GM12878 (cell line): Measurements from ENCODE around the gene ZDHHC19. TPM values are rescaled to one million over a fixed set of nuclear protein-coding genes. Genes with fewer than 3 reads are reported as not detected.
A peak's percentile ranks its signal among the peaks of the same experiment; 100 is the strongest.

ENCODE experiments used
- BCL11A ChIP-seq: IDR thresholded peaks from 2 replicates; pipeline ENCODE4 v1.6.1; 2011; ENCODE audit warnings: low read depth, low read length
- FOXK2 ChIP-seq: fragments of 450-650 bp; IDR thresholded peaks from 2 replicates; pipeline ENCODE4 v1.6.1; 2017; ENCODE audit warnings: mild to moderate bottlenecking, moderate library complexity
- HDAC6 ChIP-seq: fragments of 200-600 bp; sonication (generic); IDR thresholded peaks from one replicate; pipeline ENCODE4 v1.8.0; 2017; ENCODE audit warnings: antibody characterized with exemption; ENCODE audit not compliant: unreplicated experiment
- HSF1 ChIP-seq: fragments of 150-350 bp; IDR thresholded peaks from 2 replicates; pipeline ENCODE4 v1.6.1; 2014; ENCODE audit warnings: mild to moderate bottlenecking, low read depth, low read length
- KDM1A ChIP-seq: fragments of 200-600 bp; sonication (generic); IDR thresholded peaks from 2 replicates; pipeline ENCODE4 v1.6.1; 2016; ENCODE audit warnings: borderline replicate concordance
- LARP7 ChIP-seq: fragments of 450-650 bp; IDR thresholded peaks from 2 replicates; pipeline ENCODE4 v1.6.1; 2017; ENCODE audit warnings: mild to moderate bottlenecking
- MTA3 ChIP-seq: IDR thresholded peaks from 2 replicates; pipeline ENCODE4 v1.6.1; 2012; ENCODE audit warnings: low read length, inconsistent platforms, borderline replicate concordance
- MYC ChIP-seq: IDR thresholded peaks from 2 replicates; pipeline ENCODE4 v1.6.1; 2011; ENCODE audit warnings: mild to moderate bottlenecking, low read length, moderate library complexity, inconsistent platforms; ENCODE audit not compliant: insufficient read depth, insufficient replicate concordance, insufficient read length, severe bottlenecking
- NR2C1 ChIP-seq: fragments of 450-650 bp; IDR thresholded peaks from 2 replicates; pipeline ENCODE4 v1.6.1; 2017; ENCODE audit warnings: antibody characterized with exemption, mild to moderate bottlenecking, moderate library complexity
- POU2F2 ChIP-seq: IDR thresholded peaks from 3 replicates; pipeline ENCODE4 v1.6.1; 2011; ENCODE audit warnings: low read depth, mild to moderate bottlenecking, low read length, borderline replicate concordance
- RB1 ChIP-seq: fragments of 450-650 bp; formaldehyde crosslinking; IDR thresholded peaks from 2 replicates; pipeline ENCODE4 v1.6.1; 2017; ENCODE audit warnings: mild to moderate bottlenecking, borderline replicate concordance
- RELA ChIP-seq: fragments of 450-650 bp; IDR thresholded peaks from 2 replicates; pipeline ENCODE4 v1.8.0; 2014; ENCODE audit warnings: borderline replicate concordance; ENCODE audit not compliant: partially characterized antibody
- RUNX3 ChIP-seq: IDR thresholded peaks from 2 replicates; pipeline ENCODE4 v1.6.1; 2012; ENCODE audit warnings: low read length, inconsistent platforms
- STAT1 ChIP-seq: fragments of 450-650 bp; conservative IDR thresholded peaks from 2 replicates; pipeline ENCODE4 v1.6.1; 2014; ENCODE audit warnings: antibody characterized with exemption, mild to moderate bottlenecking
- SUZ12 ChIP-seq: fragments of 200-600 bp; sonication (generic); IDR thresholded peaks from one replicate; pipeline ENCODE4 v1.6.1; 2018; ENCODE audit warnings: antibody characterized with exemption, mild to moderate bottlenecking; ENCODE audit not compliant: unreplicated experiment
- TCF12 ChIP-seq: IDR thresholded peaks from 2 replicates; pipeline ENCODE4 v1.6.1; 2011; ENCODE audit warnings: low read depth, mild to moderate bottlenecking, low read length
- USF2 ChIP-seq: IDR thresholded peaks from 2 replicates; pipeline ENCODE4 v1.6.1; 2011; ENCODE audit warnings: low read depth, low read length, improper control_type of control experiment, borderline replicate concordance
- ZBTB40 ChIP-seq: fragments of 450-650 bp; IDR thresholded peaks from 2 replicates; pipeline ENCODE4 v1.6.1; 2016; ENCODE audit warnings: mild to moderate bottlenecking, moderate library complexity, borderline replicate concordance
- ZNF217 ChIP-seq: fragments of 450-650 bp; IDR thresholded peaks from 2 replicates; pipeline ENCODE4 v1.6.1; 2017; ENCODE audit warnings: antibody characterized with exemption, mild to moderate bottlenecking
- polyA plus RNA-seq, 11 experiments: library from polyadenylated mRNA; depleted of rRNA in 4 of 11; unstranded in 6 of 11; stranded (reverse) in 5 of 11; fragments of >200 nt; fragmentation: Nextera tagmentation in 4 of 11; fragmentation: Illumina TruSeq in 1 of 11; extraction: Ambion mirVana in 4 of 11; extraction: Trizol in 1 of 11; gene quantifications; 1 replicate in 1 of 11; 2 replicates in 10 of 11; pipeline versions ENCODE4 v1.2.1 to v1.2.3, GENCODE V29; 2011 to 2016; ENCODE audit warnings: inconsistent platforms in 2 of 11, missing spikeins in 2 of 11, low read depth in 1 of 11
- total RNA-seq, 4 experiments: library from RNA; depleted of rRNA in 3 of 4; stranded (reverse); fragments of >200 nt in 3 of 4; fragmentation: Illumina TruSeq in 1 of 4; extraction: Trizol in 1 of 4; gene quantifications; 2 replicates each; pipeline versions ENCODE4 v1.2.1 to v1.2.3, GENCODE V29; 2013 to 2021
- TF ChIP-seq, protein P1 (sequence below): fragments of 450-650 bp; IDR thresholded peaks from 2 replicates; pipeline ENCODE4 v1.6.1; 2014; ENCODE audit warnings: mild to moderate bottlenecking
- TF ChIP-seq, protein P2 (sequence below): fragments of 450-650 bp; IDR thresholded peaks from 2 replicates; pipeline ENCODE4 v1.6.1; 2017; ENCODE audit warnings: low read depth, mild to moderate bottlenecking, moderate library complexity

Gene ZDHHC19
- total and polyA plus RNA-seq, 10 of the 15 experiments (the other 5 are each of a cell fraction or from before 2014, with no cell fraction given), result 0.26 TPM; not detected in 9

GRCh38 chr3:196159952-196160804 lies 51.0 kb downstream of the ZDHHC19 start (continued):
- TF ChIP-seq, protein P1, sequence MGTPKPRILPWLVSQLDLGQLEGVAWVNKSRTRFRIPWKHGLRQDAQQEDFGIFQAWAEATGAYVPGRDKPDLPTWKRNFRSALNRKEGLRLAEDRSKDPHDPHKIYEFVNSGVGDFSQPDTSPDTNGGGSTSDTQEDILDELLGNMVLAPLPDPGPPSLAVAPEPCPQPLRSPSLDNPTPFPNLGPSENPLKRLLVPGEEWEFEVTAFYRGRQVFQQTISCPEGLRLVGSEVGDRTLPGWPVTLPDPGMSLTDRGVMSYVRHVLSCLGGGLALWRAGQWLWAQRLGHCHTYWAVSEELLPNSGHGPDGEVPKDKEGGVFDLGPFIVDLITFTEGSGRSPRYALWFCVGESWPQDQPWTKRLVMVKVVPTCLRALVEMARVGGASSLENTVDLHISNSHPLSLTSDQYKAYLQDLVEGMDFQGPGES, result no peak
- no peak for TF ChIP-seq FOXK2
- no peak for TF ChIP-seq STAT1
- no peak for TF ChIP-seq HSF1
- no peak for TF ChIP-seq ZNF217
- peak; percentile 39 for TF ChIP-seq RELA
- TF ChIP-seq, protein P2, sequence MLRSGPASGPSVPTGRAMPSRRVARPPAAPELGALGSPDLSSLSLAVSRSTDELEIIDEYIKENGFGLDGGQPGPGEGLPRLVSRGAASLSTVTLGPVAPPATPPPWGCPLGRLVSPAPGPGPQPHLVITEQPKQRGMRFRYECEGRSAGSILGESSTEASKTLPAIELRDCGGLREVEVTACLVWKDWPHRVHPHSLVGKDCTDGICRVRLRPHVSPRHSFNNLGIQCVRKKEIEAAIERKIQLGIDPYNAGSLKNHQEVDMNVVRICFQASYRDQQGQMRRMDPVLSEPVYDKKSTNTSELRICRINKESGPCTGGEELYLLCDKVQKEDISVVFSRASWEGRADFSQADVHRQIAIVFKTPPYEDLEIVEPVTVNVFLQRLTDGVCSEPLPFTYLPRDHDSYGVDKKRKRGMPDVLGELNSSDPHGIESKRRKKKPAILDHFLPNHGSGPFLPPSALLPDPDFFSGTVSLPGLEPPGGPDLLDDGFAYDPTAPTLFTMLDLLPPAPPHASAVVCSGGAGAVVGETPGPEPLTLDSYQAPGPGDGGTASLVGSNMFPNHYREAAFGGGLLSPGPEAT, result peak; percentile 67; the same call in 1 of the 2 replicates
- peak; percentile 49 for TF ChIP-seq RUNX3
- TF ChIP-seq BCL11A, result no peak
- no peak for TF ChIP-seq MYC
- TF ChIP-seq RB1, result no peak
- peak; percentile 86 for TF ChIP-seq TCF12
- no peak for TF ChIP-seq HDAC6
- no peak for TF ChIP-seq SUZ12
- TF ChIP-seq NR2C1, result no peak
- no peak for TF ChIP-seq LARP7
- no peak; the same call in 1 of the 2 replicates for TF ChIP-seq USF2
- no peak for TF ChIP-seq MTA3
- TF ChIP-seq KDM1A, result no peak
- peak; percentile 21; the same call in 1 of the 2 replicates for TF ChIP-seq ZBTB40
- TF ChIP-seq POU2F2, result 0 out of 3 replicates have a peak, but pooled peaks have one; percentile 29
